ENCODE results near the gene OR5L2.

- no peak for TF ChIP-seq CTCF (conservative IDR thresholded peaks at IDR 0.05)
- no peak for TF ChIP-seq EZH2 (IDR thresholded peaks at IDR 0.05; ENCODE audit: low read depth)
Observed at GRCh38 chr11:55791606-55792005, 35.4 kb upstream of the OR5L2 start.
